GM23338 (cell line): ENCODE measurements around the gene SNX1. TPM values are rescaled to one million over a fixed set of nuclear protein-coding genes. Genes with fewer than 3 reads are reported as not detected.

Experiments
- ATAC-seq: fragments of 200-7000 bp; cut with Tn5 transposase; 3 replicates; pipeline ENCODE4 v1.9.1; 2020
- DNase-seq: peaks from one replicate; pipeline ENCODE4 v3.0.0-alpha.2; 2015; ENCODE audit warnings: low spot score
- H2AFZ ChIP-seq: fragments of 200-600 bp; sonication (generic); 2 replicates; pipeline ENCODE4 v1.8.0; 2016; ENCODE audit warnings: antibody characterized with exemption, mild to moderate bottlenecking, moderate library complexity
- H3F3A ChIP-seq: fragments of 200-600 bp; sonication (generic); replicated peaks from 2 replicates; pipeline ENCODE4 v1.8.0; 2017; ENCODE audit warnings: antibody characterized with exemption, mixed run types, low read depth
- H3K27ac ChIP-seq: fragments of 200-600 bp; sonication (generic); 2 replicates; pipeline ENCODE4 v1.6.1; 2016; ENCODE audit warnings: low read depth
- H3K27me3 ChIP-seq: fragments of 200-600 bp; sonication (generic); 2 replicates; pipeline ENCODE4 v1.8.0; 2016; ENCODE audit warnings: mild to moderate bottlenecking, mixed run types, moderate library complexity; ENCODE audit not compliant: insufficient read depth
- H3K36me3 ChIP-seq: fragments of 200-600 bp; sonication (generic); 2 replicates; pipeline ENCODE4 v1.8.0; 2016; ENCODE audit warnings: mild to moderate bottlenecking; ENCODE audit not compliant: insufficient read depth
- H3K4me1 ChIP-seq: fragments of 200-600 bp; sonication (generic); 2 replicates; pipeline ENCODE4 v1.8.0; 2016; ENCODE audit warnings: mild to moderate bottlenecking, moderate library complexity; ENCODE audit not compliant: insufficient read depth
- H3K4me2 ChIP-seq: fragments of 200-600 bp; sonication (generic); 2 replicates; pipeline ENCODE4 v1.7.1; 2017; ENCODE audit warnings: mixed run types
- H3K4me3 ChIP-seq: fragments of 200-600 bp; sonication (generic); 2 replicates; pipeline ENCODE4 v1.6.1; 2016; ENCODE audit warnings: mixed run types
- H3K79me2 ChIP-seq: fragments of 200-600 bp; sonication (generic); replicated peaks from 2 replicates; pipeline ENCODE4 v1.8.0; 2017; ENCODE audit warnings: mild to moderate bottlenecking; ENCODE audit not compliant: insufficient read depth
- H3K9me2 ChIP-seq: fragments of 200-600 bp; sonication (generic); 2 replicates; pipeline ENCODE4 v1.8.0; 2017; ENCODE audit not compliant: insufficient read depth
- H4K20me1 ChIP-seq: fragments of 200-600 bp; sonication (generic); replicated peaks from 2 replicates; pipeline ENCODE4 v1.8.0; 2017; ENCODE audit warnings: mild to moderate bottlenecking; ENCODE audit not compliant: insufficient read depth
- H3K27ac Mint-ChIP-seq: 2 replicates; pipeline ENCODE4 v1.8.0; 2020; ENCODE audit warnings: inconsistent platforms, mild to moderate bottlenecking, moderate library complexity, mixed read lengths
- H3K27me3 Mint-ChIP-seq: 3 replicates; pipeline ENCODE4 v1.8.0; 2022; ENCODE audit warnings: low read depth, mild to moderate bottlenecking, moderate library complexity, mixed read lengths, inconsistent platforms; ENCODE audit not compliant: insufficient read depth, poor library complexity
- H3K36me3 Mint-ChIP-seq: 3 replicates; pipeline ENCODE4 v1.8.0; 2021; ENCODE audit warnings: low read depth, mild to moderate bottlenecking, inconsistent platforms, moderate library complexity, mixed read lengths
- H3K4me1 Mint-ChIP-seq: 3 replicates; pipeline ENCODE4 v1.8.0; 2020; ENCODE audit warnings: mild to moderate bottlenecking, inconsistent platforms, mixed read lengths
- H3K4me3 Mint-ChIP-seq: 3 replicates; pipeline ENCODE4 v1.8.0; 2021; ENCODE audit warnings: moderate library complexity, mild to moderate bottlenecking, inconsistent platforms, mixed read lengths
- H3K9me3 Mint-ChIP-seq: 3 replicates; pipeline ENCODE4 v1.8.0; 2020; ENCODE audit warnings: moderate library complexity, mild to moderate bottlenecking, inconsistent platforms, mixed read lengths
- EZH2 ChIP-seq: fragments of 200-600 bp; sonication (generic); IDR thresholded peaks from one replicate; pipeline ENCODE4 v1.8.0; 2017; ENCODE audit warnings: antibody characterized with exemption, mild to moderate bottlenecking, low read depth; ENCODE audit not compliant: unreplicated experiment
- JUNB ChIP-seq: IDR thresholded peaks from one replicate; pipeline ENCODE4 v1.6.1; 2016; ENCODE audit warnings: antibody characterized with exemption; ENCODE audit not compliant: unreplicated experiment
- POLR2AphosphoS5 ChIP-seq: IDR thresholded peaks from 2 replicates; pipeline ENCODE4 v1.6.1; 2016; ENCODE audit warnings: antibody characterized with exemption, low read depth
- STAT1 ChIP-seq: IDR thresholded peaks from one replicate; pipeline ENCODE4 v1.6.1; 2016; ENCODE audit warnings: antibody characterized with exemption; ENCODE audit not compliant: unreplicated experiment
- ZNF114 ChIP-seq: fragments of 250-450 bp; sonication (Bioruptor Pico); IDR thresholded peaks from 2 replicates; pipeline ENCODE4 v1.5.0; 2020; ENCODE audit warnings: mild to moderate bottlenecking, moderate library complexity
- ZNF331 ChIP-seq: fragments of 250-450 bp; sonication (Bioruptor Pico); IDR thresholded peaks from 2 replicates; pipeline ENCODE4 v1.5.0; 2020; ENCODE audit warnings: low read depth, mild to moderate bottlenecking, moderate library complexity
- polyA plus RNA-seq: library from polyadenylated mRNA; unstranded; fragments of >200 nt; fragmentation: Nextera tagmentation; extraction: Ambion mirVana; gene quantifications from 2 replicates; pipeline ENCODE4 v1.2.1, GENCODE V29; 2016
- total RNA-seq: library from RNA; depleted of rRNA; stranded (reverse); fragments of >200 nt; shearing (Covaris generic); gene quantifications from 2 replicates; pipeline ENCODE4 v1.2.3, GENCODE V29; 2014
- TF ChIP-seq, protein P1 (sequence below): IDR thresholded peaks from 2 replicates; pipeline ENCODE4 v1.6.1; 2016; ENCODE audit warnings: antibody characterized with exemption
- TF ChIP-seq, protein P2 (sequence below): fragments of 250-450 bp; sonication (Bioruptor Pico); IDR thresholded peaks from 2 replicates; pipeline ENCODE4 v1.5.0; 2020; ENCODE audit warnings: mild to moderate bottlenecking, moderate library complexity

SNX1 gene
- total and polyA plus RNA-seq, 2 experiments from 2014 or later: 33.3 to 33.8 TPM

DNA sequence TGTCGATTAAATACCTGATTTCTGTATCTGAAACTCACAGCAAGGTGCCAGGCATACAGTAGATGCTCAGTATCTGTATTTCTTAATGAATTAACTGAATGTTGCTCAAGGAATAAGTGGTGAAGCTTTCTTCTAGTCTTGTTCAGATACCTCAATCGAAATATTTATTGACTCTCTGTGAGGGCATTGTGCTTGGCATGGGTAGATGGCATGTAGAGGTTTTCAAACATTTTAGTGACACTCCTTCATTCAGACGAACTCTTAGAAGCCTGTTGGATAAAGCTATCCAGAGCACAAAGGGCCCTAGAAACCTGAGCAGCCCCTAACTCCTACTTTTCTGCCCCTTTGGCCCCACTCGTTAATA, 369 bp upstream of the SNX1 start:
- Mint-ChIP-seq H3K27ac (no peak overlapping the region), H3K27me3 (peaks cover 10% of the 10 kb centered on the region), H3K4me3 (peak overlapping the region; percentile 97), H3K36me3 (no peaks in the 10 kb centered on the region), H3K4me1 (peaks cover 26% of the 10 kb centered on the region), H3K9me3 (no peaks in the 10 kb centered on the region)
- peak overlapping the region; percentile 87 for H2AFZ ChIP-seq
- ATAC-seq (no peak), DNase-seq (no peak)
- no peaks in the 10 kb centered on the region for H3K9me2 ChIP-seq
- H3K27me3 ChIP-seq: no peaks in the 10 kb centered on the region
- peak overlapping the region; percentile 93 for H3K4me2 ChIP-seq
- peaks cover 69% of the 10 kb centered on the region for H3K79me2 ChIP-seq
- no peaks in the 10 kb centered on the region for H3F3A ChIP-seq
- H3K36me3 ChIP-seq: no peaks in the 10 kb centered on the region
- peaks cover 9% of the 10 kb centered on the region; the same call in 1 of the 2 replicates for H4K20me1 ChIP-seq
- H3K4me1 ChIP-seq: peaks cover 27% of the 10 kb centered on the region
- no peak for TF ChIP-seq JUNB
- TF ChIP-seq, protein P1, sequence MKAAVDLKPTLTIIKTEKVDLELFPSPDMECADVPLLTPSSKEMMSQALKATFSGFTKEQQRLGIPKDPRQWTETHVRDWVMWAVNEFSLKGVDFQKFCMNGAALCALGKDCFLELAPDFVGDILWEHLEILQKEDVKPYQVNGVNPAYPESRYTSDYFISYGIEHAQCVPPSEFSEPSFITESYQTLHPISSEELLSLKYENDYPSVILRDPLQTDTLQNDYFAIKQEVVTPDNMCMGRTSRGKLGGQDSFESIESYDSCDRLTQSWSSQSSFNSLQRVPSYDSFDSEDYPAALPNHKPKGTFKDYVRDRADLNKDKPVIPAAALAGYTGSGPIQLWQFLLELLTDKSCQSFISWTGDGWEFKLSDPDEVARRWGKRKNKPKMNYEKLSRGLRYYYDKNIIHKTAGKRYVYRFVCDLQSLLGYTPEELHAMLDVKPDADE: no peak
- no peak for TF ChIP-seq EZH2
- TF ChIP-seq ZNF331: no peak
- TF ChIP-seq, protein P2, sequence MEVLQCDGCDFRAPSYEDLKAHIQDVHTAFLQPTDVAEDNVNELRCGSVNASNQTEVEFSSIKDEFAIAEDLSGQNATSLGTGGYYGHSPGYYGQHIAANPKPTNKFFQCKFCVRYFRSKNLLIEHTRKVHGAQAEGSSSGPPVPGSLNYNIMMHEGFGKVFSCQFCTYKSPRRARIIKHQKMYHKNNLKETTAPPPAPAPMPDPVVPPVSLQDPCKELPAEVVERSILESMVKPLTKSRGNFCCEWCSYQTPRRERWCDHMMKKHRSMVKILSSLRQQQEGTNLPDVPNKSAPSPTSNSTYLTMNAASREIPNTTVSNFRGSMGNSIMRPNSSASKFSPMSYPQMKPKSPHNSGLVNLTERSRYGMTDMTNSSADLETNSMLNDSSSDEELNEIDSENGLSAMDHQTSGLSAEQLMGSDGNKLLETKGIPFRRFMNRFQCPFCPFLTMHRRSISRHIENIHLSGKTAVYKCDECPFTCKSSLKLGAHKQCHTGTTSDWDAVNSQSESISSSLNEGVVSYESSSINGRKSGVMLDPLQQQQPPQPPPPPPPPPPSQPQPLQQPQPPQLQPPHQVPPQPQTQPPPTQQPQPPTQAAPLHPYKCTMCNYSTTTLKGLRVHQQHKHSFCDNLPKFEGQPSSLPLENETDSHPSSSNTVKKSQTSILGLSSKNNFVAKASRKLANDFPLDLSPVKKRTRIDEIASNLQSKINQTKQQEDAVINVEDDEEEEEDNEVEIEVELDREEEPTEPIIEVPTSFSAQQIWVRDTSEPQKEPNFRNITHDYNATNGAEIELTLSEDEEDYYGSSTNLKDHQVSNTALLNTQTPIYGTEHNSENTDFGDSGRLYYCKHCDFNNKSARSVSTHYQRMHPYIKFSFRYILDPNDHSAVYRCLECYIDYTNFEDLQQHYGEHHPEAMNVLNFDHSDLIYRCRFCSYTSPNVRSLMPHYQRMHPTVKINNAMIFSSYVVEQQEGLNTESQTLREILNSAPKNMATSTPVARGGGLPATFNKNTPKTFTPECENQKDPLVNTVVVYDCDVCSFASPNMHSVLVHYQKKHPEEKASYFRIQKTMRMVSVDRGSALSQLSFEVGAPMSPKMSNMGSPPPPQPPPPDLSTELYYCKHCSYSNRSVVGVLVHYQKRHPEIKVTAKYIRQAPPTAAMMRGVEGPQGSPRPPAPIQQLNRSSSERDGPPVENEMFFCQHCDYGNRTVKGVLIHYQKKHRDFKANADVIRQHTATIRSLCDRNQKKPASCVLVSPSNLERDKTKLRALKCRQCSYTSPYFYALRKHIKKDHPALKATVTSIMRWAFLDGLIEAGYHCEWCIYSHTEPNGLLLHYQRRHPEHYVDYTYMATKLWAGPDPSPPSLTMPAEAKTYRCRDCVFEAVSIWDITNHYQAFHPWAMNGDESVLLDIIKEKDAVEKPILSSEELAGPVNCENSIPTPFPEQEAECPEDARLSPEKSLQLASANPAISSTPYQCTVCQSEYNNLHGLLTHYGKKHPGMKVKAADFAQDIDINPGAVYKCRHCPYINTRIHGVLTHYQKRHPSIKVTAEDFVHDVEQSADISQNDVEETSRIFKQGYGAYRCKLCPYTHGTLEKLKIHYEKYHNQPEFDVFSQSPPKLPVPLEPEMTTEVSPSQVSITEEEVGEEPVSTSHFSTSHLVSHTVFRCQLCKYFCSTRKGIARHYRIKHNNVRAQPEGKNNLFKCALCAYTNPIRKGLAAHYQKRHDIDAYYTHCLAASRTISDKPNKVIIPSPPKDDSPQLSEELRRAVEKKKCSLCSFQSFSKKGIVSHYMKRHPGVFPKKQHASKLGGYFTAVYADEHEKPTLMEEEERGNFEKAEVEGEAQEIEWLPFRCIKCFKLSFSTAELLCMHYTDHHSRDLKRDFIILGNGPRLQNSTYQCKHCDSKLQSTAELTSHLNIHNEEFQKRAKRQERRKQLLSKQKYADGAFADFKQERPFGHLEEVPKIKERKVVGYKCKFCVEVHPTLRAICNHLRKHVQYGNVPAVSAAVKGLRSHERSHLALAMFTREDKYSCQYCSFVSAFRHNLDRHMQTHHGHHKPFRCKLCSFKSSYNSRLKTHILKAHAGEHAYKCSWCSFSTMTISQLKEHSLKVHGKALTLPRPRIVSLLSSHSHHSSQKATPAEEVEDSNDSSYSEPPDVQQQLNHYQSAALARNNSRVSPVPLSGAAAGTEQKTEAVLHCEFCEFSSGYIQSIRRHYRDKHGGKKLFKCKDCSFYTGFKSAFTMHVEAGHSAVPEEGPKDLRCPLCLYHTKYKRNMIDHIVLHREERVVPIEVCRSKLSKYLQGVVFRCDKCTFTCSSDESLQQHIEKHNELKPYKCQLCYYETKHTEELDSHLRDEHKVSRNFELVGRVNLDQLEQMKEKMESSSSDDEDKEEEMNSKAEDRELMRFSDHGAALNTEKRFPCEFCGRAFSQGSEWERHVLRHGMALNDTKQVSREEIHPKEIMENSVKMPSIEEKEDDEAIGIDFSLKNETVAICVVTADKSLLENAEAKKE: no peak
- no peak for TF ChIP-seq POLR2AphosphoS5
- no peak for TF ChIP-seq ZNF114 (CRISPR knock-in tag)
- no peak for TF ChIP-seq STAT1
- no peak overlapping the region for H3K27ac ChIP-seq
- peak overlapping the region; percentile 84 for H3K4me3 ChIP-seq
